SU-DHL-6 (cell line): ENCODE data around the gene TLCD3B.

Experiments
- H2AFZ ChIP-seq: fragments of 200-600 bp; sonication (generic); 2 replicates; pipeline ENCODE4 v1.6.1; 2014; ENCODE audit warnings: low read depth, mild to moderate bottlenecking, moderate library complexity, mixed read lengths, antibody characterized with exemption, low read length; ENCODE audit not compliant: severe bottlenecking
- H3F3A ChIP-seq: fragments of 200-600 bp; shearing (Covaris generic); 2 replicates; pipeline ENCODE4 v1.6.0; 2016; ENCODE audit warnings: antibody characterized with exemption, mild to moderate bottlenecking; ENCODE audit not compliant: insufficient read depth
- H3K27ac ChIP-seq: fragments of 200-600 bp; sonication (generic); 2 replicates; pipeline ENCODE4 v1.5.1; 2016; ENCODE audit warnings: low read depth, mild to moderate bottlenecking, low read length, moderate library complexity, mixed read lengths
- H3K27me3 ChIP-seq: fragments of 200-600 bp; sonication (generic), shearing (Covaris generic); 2 replicates; pipeline ENCODE4 v1.6.0; 2014; ENCODE audit warnings: mild to moderate bottlenecking, low read length
- H3K36me3 ChIP-seq: fragments of 200-600 bp; sonication (generic); 2 replicates; pipeline ENCODE4 v1.6.1; 2014; ENCODE audit warnings: mild to moderate bottlenecking, low read length, mixed read lengths
- H3K4me2 ChIP-seq: fragments of 300-600, 200-600 bp; shearing (Covaris generic), sonication (generic); 2 replicates; pipeline ENCODE4 v1.6.0; 2014; ENCODE audit warnings: low read length, low read depth, mild to moderate bottlenecking; ENCODE audit not compliant: poor library complexity, severe bottlenecking
- H3K4me3 ChIP-seq: fragments of 200-600 bp; sonication (generic); 2 replicates; pipeline ENCODE4 v1.5.1; 2014; ENCODE audit warnings: antibody characterized with exemption, low read length, mild to moderate bottlenecking, mixed read lengths; ENCODE audit not compliant: insufficient read depth, poor library complexity, severe bottlenecking
- H3K79me2 ChIP-seq: fragments of 200-600 bp; sonication (generic); 2 replicates; pipeline ENCODE4 v1.6.1; 2014; ENCODE audit warnings: mild to moderate bottlenecking, low read length, moderate library complexity; ENCODE audit not compliant: insufficient read depth
- H3K9ac ChIP-seq: fragments of 200-600 bp; sonication (generic); 2 replicates; pipeline ENCODE4 v1.7.0; 2014; ENCODE audit warnings: mild to moderate bottlenecking, low read length
- H3K9me2 ChIP-seq: fragments of 200-600 bp; sonication (generic); replicated peaks from 2 replicates; pipeline ENCODE4 v1.6.1; 2014; ENCODE audit warnings: low read length; ENCODE audit not compliant: insufficient read depth
- H3K9me3 ChIP-seq: fragments of 200-600 bp; sonication (generic); 2 replicates; pipeline ENCODE4 v1.6.1; 2014; ENCODE audit warnings: low read length, mixed read lengths; ENCODE audit not compliant: insufficient read depth
- H4K20me1 ChIP-seq: fragments of 200-600 bp; sonication (generic); 2 replicates; pipeline ENCODE4 v1.6.1; 2014; ENCODE audit warnings: low read depth, mild to moderate bottlenecking, antibody characterized with exemption, low read length, moderate library complexity, mixed read lengths
- EZH2phosphoT487 ChIP-seq: fragments of 200-600 bp; sonication (generic), shearing (Covaris generic); conservative IDR thresholded peaks from 2 replicates; pipeline ENCODE4 v1.6.1; 2018; ENCODE audit warnings: mild to moderate bottlenecking, antibody characterized with exemption, low read length, moderate library complexity, mixed read lengths
- TF ChIP-seq, protein P1 (sequence below): fragments of 200-600 bp; sonication (generic); IDR thresholded peaks from one replicate; pipeline ENCODE4 v1.5.1; 2017; ENCODE audit warnings: antibody characterized with exemption, mild to moderate bottlenecking, low read length, moderate library complexity; ENCODE audit not compliant: insufficient read depth, poor library complexity, severe bottlenecking

The TLCD3B gene

DNA sequence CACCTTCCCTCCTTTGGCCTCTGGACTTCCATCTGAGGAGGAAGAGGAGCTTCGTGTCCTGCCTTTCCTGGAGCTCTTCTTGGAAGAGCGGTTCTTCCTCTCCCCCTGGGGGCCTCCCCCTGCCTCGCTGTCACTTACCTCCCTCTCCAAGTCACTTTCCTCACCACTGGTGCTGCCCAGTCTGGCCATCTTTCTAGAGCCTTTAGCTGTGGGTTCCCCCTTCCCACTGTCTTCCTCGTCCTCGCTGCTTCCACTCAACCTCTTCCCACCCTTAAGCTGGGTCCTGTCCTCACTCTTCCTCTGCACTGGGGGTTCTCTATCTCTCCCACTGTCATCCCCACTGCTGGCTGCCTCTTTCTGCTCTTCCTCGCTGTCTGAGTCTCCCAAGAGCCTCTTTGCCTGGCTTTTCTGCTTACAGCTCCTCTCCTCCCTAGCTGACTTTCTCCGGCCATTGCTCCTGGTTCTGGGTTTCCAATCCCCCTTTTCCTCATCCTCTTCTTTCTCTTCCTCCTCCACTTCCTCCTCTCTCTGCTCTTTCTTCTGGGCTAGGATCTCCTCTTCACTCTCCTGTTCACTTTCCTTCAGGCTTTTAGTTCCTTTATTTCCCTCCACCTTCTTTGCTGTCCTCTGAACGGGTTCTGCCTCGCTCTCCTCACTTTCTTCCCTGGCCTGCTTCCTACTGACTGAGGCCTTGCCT lies 37.0 kb downstream of the TLCD3B start:
- Histone ChIP-seq H3F3A (peaks cover 10% of the 10 kb centered on the region; the same call in 1 of the 2 replicates), H3K79me2 (peaks cover 11% of the 10 kb centered on the region), H3K9ac (peak overlapping the region; percentile 89), H3K9me2 (no peaks in the 10 kb centered on the region), H2AFZ (no peak overlapping the region), H3K36me3 (no peaks in the 10 kb centered on the region), H3K27ac (peak overlapping the region; percentile 93), H3K4me2 (peak overlapping the region; percentile 89), H4K20me1 (no peaks in the 10 kb centered on the region), H3K9me3 (no peaks in the 10 kb centered on the region), H3K4me3 (no peak overlapping the region), H3K27me3 (no peaks in the 10 kb centered on the region)
- TF ChIP-seq EZH2phosphoT487 = no peak
- TF ChIP-seq, protein P1, sequence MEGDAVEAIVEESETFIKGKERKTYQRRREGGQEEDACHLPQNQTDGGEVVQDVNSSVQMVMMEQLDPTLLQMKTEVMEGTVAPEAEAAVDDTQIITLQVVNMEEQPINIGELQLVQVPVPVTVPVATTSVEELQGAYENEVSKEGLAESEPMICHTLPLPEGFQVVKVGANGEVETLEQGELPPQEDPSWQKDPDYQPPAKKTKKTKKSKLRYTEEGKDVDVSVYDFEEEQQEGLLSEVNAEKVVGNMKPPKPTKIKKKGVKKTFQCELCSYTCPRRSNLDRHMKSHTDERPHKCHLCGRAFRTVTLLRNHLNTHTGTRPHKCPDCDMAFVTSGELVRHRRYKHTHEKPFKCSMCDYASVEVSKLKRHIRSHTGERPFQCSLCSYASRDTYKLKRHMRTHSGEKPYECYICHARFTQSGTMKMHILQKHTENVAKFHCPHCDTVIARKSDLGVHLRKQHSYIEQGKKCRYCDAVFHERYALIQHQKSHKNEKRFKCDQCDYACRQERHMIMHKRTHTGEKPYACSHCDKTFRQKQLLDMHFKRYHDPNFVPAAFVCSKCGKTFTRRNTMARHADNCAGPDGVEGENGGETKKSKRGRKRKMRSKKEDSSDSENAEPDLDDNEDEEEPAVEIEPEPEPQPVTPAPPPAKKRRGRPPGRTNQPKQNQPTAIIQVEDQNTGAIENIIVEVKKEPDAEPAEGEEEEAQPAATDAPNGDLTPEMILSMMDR = no peak

DNA sequence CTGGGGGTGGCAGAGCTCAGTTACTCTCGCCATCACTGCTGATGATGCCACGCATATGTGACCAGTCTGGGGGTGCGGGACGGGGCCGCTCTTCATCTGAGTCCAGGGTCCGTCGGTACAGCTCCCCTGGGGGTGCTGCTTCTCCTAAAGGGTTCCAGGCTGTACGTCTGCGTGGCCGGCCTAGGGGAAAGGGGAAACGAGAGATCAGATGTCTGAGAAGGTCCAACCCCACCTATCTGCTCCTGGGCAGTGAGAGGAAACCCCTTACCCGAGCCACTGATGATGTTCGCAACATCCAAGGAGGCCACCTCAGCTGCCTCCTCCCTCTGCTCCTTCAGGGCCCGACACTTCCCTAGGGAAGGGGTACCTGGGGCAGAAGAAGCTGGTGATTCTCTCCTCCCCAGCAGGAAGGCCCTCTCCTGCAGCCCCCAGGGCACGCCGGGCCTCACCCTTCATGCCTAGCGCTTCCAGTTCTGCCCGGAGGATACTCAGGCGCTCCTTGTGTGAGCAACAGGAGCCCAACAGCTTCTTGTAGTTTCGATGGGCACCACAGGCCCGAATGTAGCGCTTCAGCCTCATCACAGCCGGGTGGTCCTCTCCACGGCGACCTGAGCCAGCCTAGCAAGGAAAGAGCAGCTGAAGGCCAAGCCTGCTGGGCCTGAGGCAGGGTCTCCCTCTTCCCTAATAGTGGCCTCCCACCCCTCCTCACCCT lies 37.7 kb downstream of the TLCD3B start:
- H2AFZ ChIP-seq = no peak overlapping the region
- H3K36me3 ChIP-seq = no peaks in the 10 kb centered on the region
- H3K4me3 ChIP-seq = no peak overlapping the region
- no peaks in the 10 kb centered on the region for H3K9me2 ChIP-seq
- H4K20me1 ChIP-seq = no peaks in the 10 kb centered on the region
- no peaks in the 10 kb centered on the region for H3K27me3 ChIP-seq
- H3F3A ChIP-seq = peaks cover 10% of the 10 kb centered on the region; the same call in 1 of the 2 replicates
- TF ChIP-seq, protein P1 = no peak
- H3K4me2 ChIP-seq = no peak overlapping the region
- peaks cover 11% of the 10 kb centered on the region for H3K79me2 ChIP-seq
- no peaks in the 10 kb centered on the region for H3K9me3 ChIP-seq
- H3K27ac ChIP-seq = no peak overlapping the region
- H3K9ac ChIP-seq = no peak overlapping the region

DNA sequence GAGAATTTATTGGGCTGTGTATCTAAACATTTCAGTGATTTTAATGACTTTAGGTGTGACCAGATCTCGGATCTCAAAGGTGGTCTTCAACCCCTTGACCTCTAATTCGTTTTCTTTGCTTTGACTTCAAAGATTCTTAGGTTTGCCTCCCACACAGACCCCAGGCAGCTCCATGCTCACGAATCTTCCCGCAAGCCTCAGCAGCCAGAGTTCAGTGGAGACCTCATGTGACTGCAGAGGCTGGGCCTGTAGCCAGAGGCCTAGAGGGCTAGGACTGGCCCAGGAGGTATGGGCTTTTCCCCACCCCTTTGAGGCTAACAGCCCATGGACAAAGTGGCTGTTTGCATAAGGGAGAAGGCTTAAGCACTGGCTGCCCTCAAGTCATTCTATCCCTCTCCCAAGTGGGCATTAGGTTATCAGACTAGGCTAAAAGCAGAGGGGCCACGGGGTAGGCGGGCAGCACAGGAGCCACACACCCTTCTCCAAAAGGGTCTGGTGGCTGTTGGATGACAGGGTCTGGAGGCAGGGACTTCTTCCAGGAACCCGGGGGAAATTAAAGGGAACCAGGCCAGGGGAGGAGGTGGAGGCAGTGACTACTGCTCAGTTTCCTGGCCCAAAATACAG lies 38.6 kb downstream of the TLCD3B start:
- Histone ChIP-seq H2AFZ (no peak overlapping the region), H3K4me2 (no peak overlapping the region), H3K79me2 (peaks cover 11% of the 10 kb centered on the region), H3F3A (peaks cover 10% of the 10 kb centered on the region; the same call in 1 of the 2 replicates), H3K9me2 (no peaks in the 10 kb centered on the region), H3K9me3 (no peaks in the 10 kb centered on the region), H3K36me3 (no peaks in the 10 kb centered on the region), H3K27me3 (no peaks in the 10 kb centered on the region), H4K20me1 (no peaks in the 10 kb centered on the region), H3K4me3 (no peak overlapping the region), H3K27ac (no peak overlapping the region), H3K9ac (no peak overlapping the region)
- TF ChIP-seq, protein P1 = no peak
- TF ChIP-seq EZH2phosphoT487 = no peak
